ENCODE data around the gene MYCBPAP.

DNA sequence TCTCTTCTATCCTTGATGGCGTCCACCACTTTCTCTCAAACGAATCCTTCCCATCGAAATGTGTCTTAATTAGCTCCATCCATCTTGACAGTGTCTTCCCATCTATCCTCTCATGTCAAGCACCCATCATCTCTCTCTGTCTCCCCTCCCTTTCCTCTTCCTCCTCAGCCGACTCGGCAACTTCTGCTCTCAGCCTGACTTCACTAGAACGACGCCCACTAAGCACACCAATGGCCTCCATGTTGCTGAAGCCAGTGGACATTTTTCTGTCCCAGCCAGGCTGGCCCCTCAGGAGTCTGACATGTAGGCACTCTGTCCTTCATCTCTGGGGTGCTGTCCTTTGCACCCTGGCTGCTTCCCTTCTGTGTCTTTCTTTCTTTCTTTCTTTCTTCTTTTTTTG, 36.3 kb downstream of the MYCBPAP start:
- TF ChIP-seq EZH2 (IDR thresholded peaks at IDR 0.05; ENCODE audit: borderline replicate concordance, low read depth, low read length, severe bottlenecking) = no peak
- TF ChIP-seq POLR2A (IDR thresholded peaks at IDR 0.05; ENCODE audit: low read depth, low read length) = no peak
- TF ChIP-seq, protein P1, sequence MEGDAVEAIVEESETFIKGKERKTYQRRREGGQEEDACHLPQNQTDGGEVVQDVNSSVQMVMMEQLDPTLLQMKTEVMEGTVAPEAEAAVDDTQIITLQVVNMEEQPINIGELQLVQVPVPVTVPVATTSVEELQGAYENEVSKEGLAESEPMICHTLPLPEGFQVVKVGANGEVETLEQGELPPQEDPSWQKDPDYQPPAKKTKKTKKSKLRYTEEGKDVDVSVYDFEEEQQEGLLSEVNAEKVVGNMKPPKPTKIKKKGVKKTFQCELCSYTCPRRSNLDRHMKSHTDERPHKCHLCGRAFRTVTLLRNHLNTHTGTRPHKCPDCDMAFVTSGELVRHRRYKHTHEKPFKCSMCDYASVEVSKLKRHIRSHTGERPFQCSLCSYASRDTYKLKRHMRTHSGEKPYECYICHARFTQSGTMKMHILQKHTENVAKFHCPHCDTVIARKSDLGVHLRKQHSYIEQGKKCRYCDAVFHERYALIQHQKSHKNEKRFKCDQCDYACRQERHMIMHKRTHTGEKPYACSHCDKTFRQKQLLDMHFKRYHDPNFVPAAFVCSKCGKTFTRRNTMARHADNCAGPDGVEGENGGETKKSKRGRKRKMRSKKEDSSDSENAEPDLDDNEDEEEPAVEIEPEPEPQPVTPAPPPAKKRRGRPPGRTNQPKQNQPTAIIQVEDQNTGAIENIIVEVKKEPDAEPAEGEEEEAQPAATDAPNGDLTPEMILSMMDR (IDR thresholded peaks at IDR 0.05; ENCODE audit: extremely low read depth in 1 of 2, insufficient read depth in 1 of 2, low read depth in 1 of 2, low read length in 2 of 2) = no peak
- TF ChIP-seq POLR2AphosphoS5 (IDR thresholded peaks at IDR 0.05; ENCODE audit: insufficient read depth, low read depth, low read length) = no peak
- no peak for TF ChIP-seq JUN (IDR thresholded peaks at IDR 0.05; ENCODE audit: borderline replicate concordance, insufficient read depth, insufficient read length, low read depth)
- no peak for TF ChIP-seq MYC (IDR thresholded peaks at IDR 0.05; ENCODE audit: low read depth, low read length)
- no peak for TF ChIP-seq GATA2 (IDR thresholded peaks at IDR 0.05; ENCODE audit: insufficient read depth, insufficient read length, low read depth, low read length)
- TF ChIP-seq FOS (IDR thresholded peaks at IDR 0.05; ENCODE audit: borderline replicate concordance, insufficient read depth, low read length) = no peak

Measured in endothelial cell of umbilical vein (primary cell).